Lower leg skin (tissue), 4 donors: ENCODE measurements around the gene CCNA2. TPM values are rescaled to one million over a fixed set of nuclear protein-coding genes. Genes with fewer than 3 reads are reported as not detected.

Experiments used
- DNase-seq, 2 donors: peaks; one replicate each; pipeline ENCODE4 v3.0.0-alpha.2; 2019; ENCODE audit warnings: low spot score in 2 of 2
- H3K4me3 ChIP-seq: fragments of 200-600 bp; sonication (generic); 2 replicates; pipeline ENCODE4 v1.5.1; 2017; ENCODE audit warnings: mild to moderate bottlenecking, low read depth; ENCODE audit not compliant: poor library complexity, severe bottlenecking
- CTCF ChIP-seq, 3 donors: fragments of 450-650 bp; IDR thresholded peaks; one replicate each; pipeline ENCODE4 v1.5.1; 2016; ENCODE audit warnings: antibody characterized with exemption in 3 of 3, mild to moderate bottlenecking in 3 of 3, moderate library complexity in 2 of 3
- POLR2A ChIP-seq, 2 donors: fragments of 450-650 bp; IDR thresholded peaks; one replicate each; pipeline ENCODE4 v1.6.1; 2016 to 2017; ENCODE audit warnings: antibody characterized with exemption in 2 of 2, mild to moderate bottlenecking in 1 of 2, moderate library complexity in 1 of 2
- WGBS, 2 donors: methylation state at CpG; one replicate each; pipeline ENCODE4 v1.1.5; 2018; 5-methylcytosine and 5-hydroxymethylcytosine counted together
- intact Hi-C: fragments of 100-400 bp; cut with DNase I; formaldehyde crosslinking; loops from one replicate; pipeline ENCODE4 v1.15.0; 2023; ENCODE audit warnings: low total_unique reads
- total RNA-seq, 4 donors: library from RNA; depleted of rRNA; stranded (reverse); fragments of >200 nt; gene quantifications; one replicate each; pipeline ENCODE4 v1.1.0, GENCODE V29; 2016

Gene CCNA2
- total RNA-seq = 1 to 10 TPM; 2.0 to 7.3 (median 4.0) TPM

GRCh38 chr4:121823505-121824170, at the start of gene CCNA2:
TSS of gene CCNA2 (minus strand) at chr4:121823883. CDS start at chr4:121823628, 255 bp downstream.
- TF ChIP-seq POLR2A (IDR thresholded peaks at IDR 0.05) = no peak
- TF ChIP-seq CTCF (IDR thresholded peaks at IDR 0.05) = no peak
- peak within 1 kb of the TSS; percentile 34 for H3K4me3 ChIP-seq
- intact Hi-C loops = no loop called here
- peak; percentile 97 to 99 for DNase-seq
- 0 to 1% methylated on average over 32 to 58 of the region's 63 CpGs for WGBS, 2 donors

GRCh38 chr4:121869841-121870822, 46.4 kb upstream of the CCNA2 start, which contains the start of gene BBS7:
TSS of gene BBS7 (minus strand) at chr4:121870474. CDS start at chr4:121870313, 161 bp downstream.
- TF ChIP-seq CTCF (IDR thresholded peaks at IDR 0.05) (no peak), POLR2A (IDR thresholded peaks at IDR 0.05) (no peak)
- peak; percentile 97 to 100 for DNase-seq
- H3K4me3 ChIP-seq = peak within 1 kb of the TSS; percentile 65
- intact Hi-C loops = no loop called here
- 0 to 1% methylated on average over 39 to 42 of the region's 58 CpGs for WGBS, 2 donors

GRCh38 chr4:121863799-121864198, 40.1 kb upstream of the CCNA2 start:
- intact Hi-C loops = no loop called here
- WGBS, 2 donors = 91 to 92% methylated on average over 7 of the region's 7 CpGs
- no peak for DNase-seq
- TF ChIP-seq CTCF (IDR thresholded peaks at IDR 0.05) = no peak
- TF ChIP-seq POLR2A (IDR thresholded peaks at IDR 0.05) = no peak
- no peak overlapping the region for H3K4me3 ChIP-seq

GRCh38 chr4:121861426-121861825, 37.7 kb upstream of the CCNA2 start:
- intact Hi-C loops = no loop called here
- no peak overlapping the region for H3K4me3 ChIP-seq
- TF ChIP-seq CTCF (IDR thresholded peaks at IDR 0.05) (no peak), POLR2A (IDR thresholded peaks at IDR 0.05) (no peak)
- no peak for DNase-seq
- 94 to 97% methylated on average over 2 of the region's 2 CpGs for WGBS, 2 donors

GRCh38 chr4:121860121-121860520, 36.4 kb upstream of the CCNA2 start:
- intact Hi-C loops = no loop called here
- no peak for TF ChIP-seq POLR2A (IDR thresholded peaks at IDR 0.05)
- TF ChIP-seq CTCF (IDR thresholded peaks at IDR 0.05) = no peak
- no peak for DNase-seq
- H3K4me3 ChIP-seq = no peak overlapping the region
